Right ventricle myocardium superior (tissue), 1 donor: ENCODE results near the gene DIS3L2. TPM values are rescaled to one million over a fixed set of nuclear protein-coding genes. Genes with fewer than 3 reads are reported as not detected.
"Not testable (repeated sequence)": the region's sequence is repeated elsewhere in the genome, so short reads cannot be mapped to it uniquely, and the experiment has no call there.

ENCODE experiments used
- ATAC-seq: fragments of 200-7000 bp; cut with Tn5 transposase; one replicate; pipeline ENCODE4 v1.9.1; 2020; ENCODE audit warnings: mild to moderate bottlenecking; ENCODE audit not compliant: poor library complexity
- DNase-seq: peaks from one replicate; pipeline ENCODE4 v3.0.0-alpha.2; 2020
- intact Hi-C: fragments of 100-400 bp; cut with DNase I; formaldehyde crosslinking; loops from one replicate; pipeline ENCODE4 v1.11.2; 2022
- total RNA-seq: library from RNA; stranded (reverse); fragmentation: NEBNext Ultra II Directional; extraction: Animal tissue kit (Norgen Biotek cat#: 25700); gene quantifications from one replicate; pipeline ENCODE4 v1.2.1, GENCODE V29; 2021
- donor health status: DM: no; HTN: yes; CAD: no; lungs with severe emphysema.

Gene DIS3L2
- total RNA-seq, 1 donor from 2014 or later, result 17.6 TPM

DNA sequence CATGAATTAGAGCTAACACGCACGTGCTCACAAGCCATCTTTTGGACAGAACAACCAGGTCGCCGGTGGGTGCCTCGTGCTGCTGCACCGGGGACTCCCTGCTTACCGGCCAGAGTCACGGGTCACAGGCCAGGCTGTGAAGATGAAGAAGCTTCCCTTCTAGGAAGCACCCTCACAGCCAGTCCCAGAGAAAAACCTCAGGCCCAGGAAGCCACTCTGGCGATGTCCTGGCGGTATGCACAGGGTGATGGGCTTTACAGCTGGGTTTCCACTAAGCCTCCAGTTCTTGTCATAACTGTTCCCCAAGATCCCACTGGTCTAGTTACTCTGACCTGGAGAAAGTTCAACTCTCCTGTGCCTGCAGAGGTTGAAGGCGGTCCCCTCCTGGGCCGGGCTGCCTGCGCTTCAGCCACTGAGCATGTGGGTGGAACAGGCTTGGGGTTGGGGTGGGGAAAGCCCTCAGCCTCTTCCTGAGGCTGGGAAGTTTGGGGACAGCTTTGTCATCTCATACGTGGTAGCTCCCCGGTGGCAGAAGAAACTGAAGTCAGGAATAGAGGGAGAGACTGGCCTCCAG, 15.2 kb upstream of the DIS3L2 start:
- DNase-seq, result no peak
- ATAC-seq, result no peak
- intact Hi-C loops, result no loop called here

GRCh38 chr2:231947112-231947511, 14.4 kb upstream of the DIS3L2 start:
- ATAC-seq, DNase-seq, intact Hi-C loops: not testable (repeated sequence)

DNA sequence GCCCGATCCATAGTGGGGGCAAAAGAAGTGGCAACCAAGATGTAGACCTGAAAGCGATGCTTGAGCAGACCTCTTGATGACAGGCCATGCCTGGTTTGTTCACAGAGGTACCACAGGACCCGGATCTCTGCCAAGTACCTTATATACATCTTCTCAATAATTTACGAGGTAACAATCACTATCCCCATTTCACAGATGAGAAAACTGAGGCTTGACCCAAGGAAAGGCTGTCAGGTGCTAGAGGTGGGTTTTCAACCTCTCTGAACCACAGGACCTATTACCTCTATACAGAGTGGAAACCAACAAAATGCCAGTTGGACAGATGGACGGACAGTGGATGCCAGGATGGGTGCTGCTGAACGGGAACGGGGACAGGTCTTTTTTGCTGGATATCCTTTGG, 13.8 kb upstream of the DIS3L2 start:
- ATAC-seq, result no peak
- intact Hi-C loops, result no loop called here
- DNase-seq, result no peak

- ATAC-seq, result no peak
- intact Hi-C loops, result no loop called here
- no peak for DNase-seq
Measured at GRCh38 chr2:231951452-231952035, 10.0 kb upstream of the DIS3L2 start.

DNA sequence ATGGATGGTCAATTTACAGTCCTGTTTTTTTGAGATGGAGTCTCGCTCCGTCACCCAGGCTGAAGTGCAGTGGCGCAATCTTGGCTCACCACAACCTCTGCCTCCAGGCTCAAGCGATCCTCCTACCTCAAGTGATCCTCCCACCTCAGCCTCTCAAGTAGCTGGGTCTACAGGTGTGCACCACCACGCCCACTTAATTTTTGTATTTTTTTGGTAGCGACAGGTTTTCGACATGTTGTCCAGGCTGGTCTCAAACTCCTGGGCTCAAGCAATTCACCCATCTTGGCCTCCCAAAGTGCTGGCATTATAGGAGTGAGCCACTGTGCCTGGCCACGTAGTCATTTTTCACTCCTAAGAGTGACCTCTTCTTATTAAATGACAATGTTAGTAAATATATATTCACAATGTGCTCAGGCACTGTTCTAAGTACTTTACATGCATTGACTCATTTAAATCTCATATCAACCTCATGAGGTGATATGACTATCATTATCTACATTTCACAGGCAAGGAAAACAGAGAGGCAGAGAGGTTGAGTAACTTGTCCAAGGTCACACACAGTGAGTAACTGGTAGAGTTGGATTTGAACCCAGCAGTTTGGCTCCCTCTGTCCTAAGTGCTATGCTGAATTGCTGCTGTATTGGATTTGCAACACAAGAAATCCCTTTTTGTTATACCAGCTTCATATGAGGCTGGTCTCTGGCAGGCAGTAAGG, 5.6 kb upstream of the DIS3L2 start:
- intact Hi-C loops, result no loop called here
- ATAC-seq (no peak), DNase-seq (no peak)

DNA sequence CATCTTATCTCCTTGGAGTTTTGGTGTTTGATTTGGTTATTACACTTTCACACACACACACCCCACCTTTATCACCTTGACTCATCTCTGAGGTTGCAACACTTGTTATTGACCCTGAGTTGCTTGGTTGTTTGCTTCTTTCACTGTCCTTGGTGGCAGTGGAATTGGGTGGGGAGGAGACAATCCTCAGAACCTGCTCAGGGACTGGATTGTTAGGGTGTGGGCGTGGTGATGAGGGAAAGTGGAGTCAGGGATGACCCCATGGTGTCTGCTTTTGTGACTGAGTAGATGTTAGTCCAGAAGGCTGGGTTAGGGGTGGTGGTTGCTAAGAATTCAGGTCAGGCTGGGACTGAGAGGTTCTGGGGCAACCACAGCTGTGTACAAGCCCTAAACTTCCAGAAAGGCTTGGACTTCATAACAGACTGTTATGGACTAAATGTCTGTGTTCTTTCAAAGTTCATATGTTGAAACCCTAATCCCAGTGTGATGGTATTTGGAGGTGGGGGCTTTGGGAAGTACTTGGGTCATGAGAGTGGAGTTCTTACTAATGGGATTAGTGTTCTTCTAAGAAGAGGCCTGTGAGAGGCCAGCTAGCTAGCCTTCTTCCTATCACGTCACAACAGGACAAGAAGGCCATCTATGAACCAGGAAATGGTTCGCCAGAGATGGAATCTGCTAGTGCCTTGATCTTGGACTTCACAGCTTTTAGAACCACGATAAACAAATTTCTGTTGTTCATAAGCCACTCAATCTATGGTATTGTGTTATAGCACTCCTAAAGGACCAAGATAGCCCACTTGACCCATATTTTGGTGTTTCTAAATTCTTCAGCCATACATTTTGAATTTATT, 3.4 kb upstream of the DIS3L2 start:
- DNase-seq (no peak), ATAC-seq (no peak)
- intact Hi-C loops, result no loop called here

DNA sequence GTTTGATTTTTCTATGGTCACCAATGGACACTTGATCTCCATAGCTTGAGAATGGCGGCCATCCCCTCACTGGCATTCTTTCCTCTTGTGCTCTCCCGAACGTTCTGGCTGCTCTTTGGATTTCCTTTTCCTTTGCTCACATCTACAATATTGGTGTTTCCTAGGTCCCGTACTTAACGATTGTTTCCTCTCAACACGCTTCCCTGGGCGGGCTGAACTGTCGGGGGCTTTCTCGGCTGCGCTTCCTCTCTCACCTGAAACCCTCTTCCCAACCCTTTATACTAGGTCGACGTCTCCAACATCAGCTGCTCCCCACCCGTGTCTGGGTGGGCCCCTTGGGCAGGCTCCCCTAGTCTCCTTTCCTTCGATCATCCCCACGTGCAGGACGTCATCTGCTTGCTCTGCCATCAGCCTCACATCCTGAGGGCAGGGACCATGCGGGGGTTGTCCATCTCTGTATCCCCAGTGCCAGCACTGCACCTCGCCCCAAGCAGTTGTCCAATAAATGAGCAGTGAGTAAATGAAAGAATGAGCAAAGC, 634 bp upstream of the DIS3L2 start:
- intact Hi-C loops, result no loop called here
- DNase-seq (no peak), ATAC-seq (no peak)

GRCh38 chr2:231965102-231965501, 3.6 kb downstream of the DIS3L2 start:
- no peak for ATAC-seq
- no peak for DNase-seq
- intact Hi-C loops, result no loop called here

DNA sequence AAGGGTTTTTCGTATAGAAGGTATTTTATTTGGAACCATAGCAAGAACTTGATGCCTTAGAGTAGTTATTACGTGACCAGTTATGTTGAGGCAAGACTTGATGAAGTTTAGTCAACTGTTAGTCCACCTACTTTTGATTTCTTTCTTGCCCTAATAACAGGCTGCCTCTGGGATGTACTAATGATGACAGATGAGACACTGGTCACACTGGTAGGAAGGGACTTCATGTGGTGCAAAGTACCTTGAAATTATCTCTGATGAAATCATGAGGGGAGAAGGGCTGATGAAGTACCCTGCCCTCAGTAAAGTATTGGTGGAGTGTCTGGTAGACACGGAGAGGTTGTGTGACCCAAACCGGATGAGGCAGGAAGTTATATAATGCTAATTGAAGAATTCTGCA, 5.4 kb downstream of the DIS3L2 start:
- DNase-seq (no peak), ATAC-seq (no peak)
- intact Hi-C loops, result no loop called here

GRCh38 chr2:231968820-231969219, 7.3 kb downstream of the DIS3L2 start:
- DNase-seq (no peak), ATAC-seq (no peak)
- intact Hi-C loops, result no loop called here

DNA sequence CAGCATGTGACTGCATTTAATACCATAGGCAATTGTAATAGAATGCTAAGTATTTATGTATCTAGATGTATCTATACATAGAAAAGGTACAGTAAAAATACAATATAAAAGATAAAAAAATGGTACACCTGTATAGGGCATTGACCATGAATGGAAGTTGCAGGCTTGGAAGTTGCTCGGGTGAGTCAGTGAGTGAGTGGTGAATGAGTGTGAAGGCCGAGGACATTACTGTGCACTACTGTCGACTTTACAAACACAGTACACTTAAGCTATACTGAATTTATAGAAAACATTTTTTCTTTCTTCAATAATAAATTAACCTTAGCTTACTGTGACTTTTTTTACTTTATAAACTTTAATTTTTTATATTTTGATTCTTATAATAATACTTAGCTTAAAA, 8.9 kb downstream of the DIS3L2 start:
- ATAC-seq (no peak), DNase-seq (no peak)
- intact Hi-C loops, result no loop called here

DNA sequence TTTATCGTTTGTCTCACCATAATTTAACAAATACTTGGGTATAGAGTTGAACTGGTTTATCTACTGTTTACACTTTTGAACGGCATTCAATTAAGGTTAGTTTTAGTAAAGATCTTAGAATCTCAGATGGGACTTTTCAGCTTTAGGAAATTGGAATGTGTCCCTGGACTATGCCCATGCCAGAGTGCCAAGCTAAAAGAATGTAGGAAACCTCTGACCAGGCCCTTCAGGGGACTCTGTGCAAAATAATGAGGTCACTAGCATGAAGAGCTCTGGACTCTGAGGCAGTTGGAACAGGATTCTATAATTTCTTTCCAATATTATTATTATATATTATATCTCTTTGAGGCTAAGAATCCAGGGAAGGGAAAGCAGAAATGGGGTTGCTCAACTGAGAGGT, 13.5 kb downstream of the DIS3L2 start:
- intact Hi-C loops, result no loop called here
- ATAC-seq (no peak), DNase-seq (no peak)

GRCh38 chr2:231977430-231977829, 15.9 kb downstream of the DIS3L2 start:
- DNase-seq (no peak), ATAC-seq (peak; percentile 10)
- intact Hi-C loops, result no loop called here

GRCh38 chr2:231984992-231985391, 23.5 kb downstream of the DIS3L2 start:
- no peak for DNase-seq
- intact Hi-C loops, result no loop called here
- no peak for ATAC-seq

DNA sequence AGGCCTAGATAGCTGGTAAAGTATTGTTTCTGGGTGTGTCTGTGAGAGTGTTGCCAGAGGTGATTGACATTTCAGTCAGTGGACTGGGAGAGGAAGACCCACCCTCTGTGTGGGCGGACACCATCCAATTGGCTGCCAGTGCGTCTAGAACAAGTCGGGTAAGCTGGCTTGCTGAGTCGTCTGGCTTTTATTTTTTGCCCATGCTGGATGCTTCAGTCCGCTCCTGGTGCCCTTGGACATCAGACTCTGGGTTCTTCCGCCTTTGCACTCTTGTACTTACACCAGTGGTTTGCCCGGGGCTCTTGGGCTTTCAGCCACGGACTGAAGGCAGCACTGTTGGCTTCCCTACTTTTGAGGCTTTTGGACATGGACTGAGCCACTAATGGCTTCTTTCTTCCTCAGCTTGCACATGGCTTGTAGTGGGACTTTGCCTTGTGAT, 24.3 kb downstream of the DIS3L2 start:
- ATAC-seq (no peak), DNase-seq (no peak)
- intact Hi-C loops, result no loop called here

- ATAC-seq, result peak; percentile 83
- intact Hi-C loops, result no loop called here
Measured at GRCh38 chr2:231987124-231987727, 25.7 kb downstream of the DIS3L2 start.

GRCh38 chr2:231988179-231988866, 26.8 kb downstream of the DIS3L2 start:
- no peak for ATAC-seq
- intact Hi-C loops, result no loop called here
- DNase-seq, result no peak

More at GRCh38 chr2:231987124-231987727, 25.7 kb downstream of the DIS3L2 start:
- DNase-seq, result no peak

DNA sequence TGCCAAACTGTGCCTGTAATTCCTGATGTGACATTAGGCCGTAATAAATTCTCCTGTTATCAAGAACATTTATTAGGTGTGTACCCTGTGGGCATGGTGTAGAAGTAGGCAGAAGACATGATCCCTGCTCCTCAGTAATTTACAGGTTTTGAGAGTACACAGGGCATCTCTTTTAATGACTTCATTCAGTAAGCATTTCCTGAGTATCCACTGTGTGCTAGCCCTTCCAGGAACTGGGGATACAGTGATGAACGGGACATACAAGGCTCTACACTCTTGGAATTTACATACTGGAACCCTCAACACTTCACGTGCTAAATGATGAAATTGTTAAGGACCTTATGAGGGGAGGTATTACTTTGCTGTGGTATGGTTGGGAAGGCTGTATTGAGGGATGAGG, 30.2 kb downstream of the DIS3L2 start:
- DNase-seq (no peak), ATAC-seq (no peak)
- intact Hi-C loops, result no loop called here
